Measurements from ENCODE around the gene SURF2.

GRCh38 chr9:133344071-133344470 lies 12.3 kb upstream of the SURF2 start:
- TF ChIP-seq REST (IDR thresholded peaks at IDR 0.05; ENCODE audit: low read depth) (no peak), CTCF (IDR thresholded peaks at IDR 0.05 in 2 of 3, conservative IDR thresholded peaks at IDR 0.05 in 1 of 3; ENCODE audit: borderline replicate concordance in 1 of 3, insufficient read depth in 1 of 3, low read depth in 2 of 3, low read length in 2 of 3) (no peak), ELF1 (IDR thresholded peaks at IDR 0.05; ENCODE audit: borderline replicate concordance, low read depth) (no peak), EZH2 (IDR thresholded peaks at IDR 0.05) (no peak), POLR2A (IDR thresholded peaks at IDR 0.05; ENCODE audit: borderline replicate concordance, extremely low read depth, insufficient read depth, insufficient read length) (no peak), JUND (IDR thresholded peaks at IDR 0.05) (no peak)
